Suppressor macrophage (primary cell): ENCODE measurements around the gene FKTN.

Source experiments
- DNase-seq, 4 experiments: peaks; one replicate each; pipeline ENCODE4 v3.0.0-alpha.2; 2020 to 2022

The FKTN gene

GRCh38 chr9:105633411-105633810 lies 75.5 kb downstream of the FKTN start:
- DNase-seq, result no peak

GRCh38 chr9:105636331-105636730 lies 78.4 kb downstream of the FKTN start:
- no peak for DNase-seq

GRCh38 chr9:105637787-105638395 lies 80.0 kb downstream of the FKTN start:
- DNase-seq, result peak in 2 of 4 experiments; percentile 3 to 7

GRCh38 chr9:105639936-105640335 lies 82.0 kb downstream of the FKTN start:
- DNase-seq, result no peak

GRCh38 chr9:105643795-105644194 lies 85.9 kb downstream of the FKTN start:
- no peak for DNase-seq

GRCh38 chr9:105646879-105647594 lies 89.1 kb downstream of the FKTN start:
- DNase-seq, result no peak

GRCh38 chr9:105647595-105648349 lies 89.8 kb downstream of the FKTN start:
- DNase-seq, result no peak

- DNase-seq, result no peak
Observed at GRCh38 chr9:105651806-105652205, 93.9 kb downstream of the FKTN start.

- peak; percentile 16 to 72 (median 38) for DNase-seq
Observed at GRCh38 chr9:105656131-105656921, 98.4 kb downstream of the FKTN start.

GRCh38 chr9:105658351-105658750 lies 100.4 kb downstream of the FKTN start:
- no peak for DNase-seq

- DNase-seq, result no peak
Observed at GRCh38 chr9:105661011-105661410, 103.1 kb downstream of the FKTN start.

- no peak for DNase-seq
Observed at GRCh38 chr9:105662184-105663104, 104.5 kb downstream of the FKTN start, which contains the start of gene TAL2. TAL2 (plus strand) TSS chr9:105662457; CDS start chr9:105662497, 40 bp downstream.

- DNase-seq, result no peak
Observed at GRCh38 chr9:105663914-105664313, 106.0 kb downstream of the FKTN start.

GRCh38 chr9:105667867-105668266 lies 109.9 kb downstream of the FKTN start:
- DNase-seq, result no peak

- DNase-seq, result no peak
Observed at GRCh38 chr9:105670315-105670714, 112.4 kb downstream of the FKTN start.

- DNase-seq, result no peak
Observed at GRCh38 chr9:105670775-105671174, 112.8 kb downstream of the FKTN start.

- peak in 3 of 4 experiments; percentile 23 to 48 (median 31) for DNase-seq
Observed at GRCh38 chr9:105672711-105673234, 114.8 kb downstream of the FKTN start.

- no peak for DNase-seq
Observed at GRCh38 chr9:105673850-105674387, 116.0 kb downstream of the FKTN start.

GRCh38 chr9:105676351-105676923 lies 118.5 kb downstream of the FKTN start:
- DNase-seq, result no peak

GRCh38 chr9:105678163-105678562 lies 120.2 kb downstream of the FKTN start:
- DNase-seq, result no peak

- no peak for DNase-seq
Observed at GRCh38 chr9:105678781-105679180, 120.8 kb downstream of the FKTN start.
